Spleen (tissue), 11 donors: ENCODE data around the gene GUCA2B. TPM values are rescaled to one million over a fixed set of nuclear protein-coding genes. Genes with fewer than 3 reads are reported as not detected.

Experiments used
- DNase-seq: peaks from one replicate; pipeline ENCODE4 v3.0.0-alpha.2; 2020
- H3K27ac ChIP-seq, 8 donors: fragments of 200-600 bp; sonication (generic) in 7 of 8; 1 replicate in 4 of 8; 2 replicates in 4 of 8; pipeline versions ENCODE4 v1.5.0 to v1.8.0; 2016 to 2021; ENCODE audit warnings: inconsistent platforms in 4 of 8, mild to moderate bottlenecking in 4 of 8, moderate library complexity in 1 of 8
- H3K27me3 ChIP-seq, 7 donors: fragments of 200-600 bp; sonication (generic) in 6 of 7; replicated peaks in 1 of 7; 1 replicate in 4 of 7; 2 replicates in 3 of 7; pipeline versions ENCODE4 v1.5.0 to v1.8.0; 2016 to 2021; ENCODE audit warnings: inconsistent platforms in 3 of 7, mild to moderate bottlenecking in 1 of 7
- H3K36me3 ChIP-seq, 6 donors: fragments of 200-600 bp; sonication (generic) in 5 of 6; 1 replicate in 4 of 6; 2 replicates in 2 of 6; pipeline versions ENCODE4 v1.5.0 to v1.8.0; 2016 to 2021; ENCODE audit warnings: inconsistent platforms in 2 of 6
- H3K4me1 ChIP-seq, 6 donors: fragments of 200-600 bp; sonication (generic) in 5 of 6; 1 replicate in 3 of 6; 2 replicates in 3 of 6; pipeline versions ENCODE4 v1.5.0 to v1.8.0; 2016 to 2021; ENCODE audit warnings: inconsistent platforms in 3 of 6
- H3K4me3 ChIP-seq, 8 donors: fragments of 200-600 bp; sonication (generic) in 7 of 8; 1 replicate in 4 of 8; 2 replicates in 4 of 8; pipeline versions ENCODE4 v1.5.0 to v1.8.0; 2016 to 2021; ENCODE audit warnings: inconsistent platforms in 4 of 8, mild to moderate bottlenecking in 4 of 8, moderate library complexity in 2 of 8
- H3K9me3 ChIP-seq, 8 donors: fragments of 200-600 bp; sonication (generic) in 7 of 8; 1 replicate in 4 of 8; 2 replicates in 4 of 8; pipeline versions ENCODE4 v1.5.0 to v1.8.0; 2016 to 2021; ENCODE audit warnings: inconsistent platforms in 4 of 8
- CTCF ChIP-seq, 11 experiments: fragments of 200-600 bp in 7 of 11; fragments of 450-650 bp in 4 of 11; sonication (generic) in 4 of 11; IDR thresholded peaks in 8 of 11; conservative IDR thresholded peaks in 3 of 11; 1 replicate in 7 of 11; 2 replicates in 4 of 11; pipeline versions ENCODE4 v1.4.0 to v1.8.0; 2016 to 2021; ENCODE audit warnings: antibody characterized with exemption in 11 of 11, inconsistent platforms in 4 of 11, mild to moderate bottlenecking in 1 of 11
- POLR2A ChIP-seq, 3 donors: fragments of 450-650 bp; IDR thresholded peaks; one replicate each; pipeline ENCODE4 v1.5.1; 2017; ENCODE audit warnings: antibody characterized with exemption in 3 of 3, mild to moderate bottlenecking in 1 of 3
- POLR2AphosphoS5 ChIP-seq, 3 donors: sonication (generic); formaldehyde crosslinking; IDR thresholded peaks; one replicate each; pipeline ENCODE4 v1.5.1; 2017; ENCODE audit warnings: antibody characterized with exemption in 3 of 3
- WGBS, 5 donors: extraction: QIAGEN DNeasy Blood & Tissue Kit in 3 of 5; methylation state at CpG; one replicate each; pipeline versions ENCODE4 v1.1.5 to v1.1.7; 2013 to 2018; 5-methylcytosine and 5-hydroxymethylcytosine counted together
- intact Hi-C: fragments of 100-400 bp; cut with DNase I; formaldehyde crosslinking; loops from one replicate; pipeline ENCODE4 v1.15.0; 2023; ENCODE audit warnings: low total_unique reads
- polyA plus RNA-seq, 3 donors: library from polyadenylated mRNA; stranded (reverse); fragments of 200-250 nt; gene quantifications; one replicate each; pipeline ENCODE4 v1.2.1, GENCODE V29; 2013
- total RNA-seq, 7 donors: library from RNA; depleted of rRNA in 3 of 7; stranded (reverse); fragments of >200 nt in 3 of 7; fragmentation: NEBNext Ultra II Directional in 4 of 7; extraction: Animal tissue kit (Norgen Biotek cat#: 25700) in 4 of 7; gene quantifications; one replicate each; pipeline versions ENCODE4 v1.1.0 to v1.2.1, GENCODE V29; 2016 to 2021
- donor health status: healthy with polysubstance abuse.
- donor health status: DM: no; HTN: no; CAD: no; lungs with moderate emphysema.
- donor health status: DM: no; HTN: no; CAD: no.
- donor health status: Bipolar disorder and iron deficiency.
- donor health status: healthy.
- donor health status: DM: no; HTN: no; CAD: no.
- donor health status: DM: yes; HTN: yes; CAD: no.

Gene GUCA2B
- total and polyA plus RNA-seq, 10 donors, result not detected

GRCh38 chr1:42157667-42158066, 4.5 kb downstream of the GUCA2B start:
- no peaks in the 10 kb centered on the region for H3K36me3 ChIP-seq
- WGBS, 5 donors, result 30 to 49% (median 37%) methylated on average over 7 of the region's 7 CpGs

GRCh38 chr1:42158189-42158588, 5.0 kb downstream of the GUCA2B start:
- H3K9me3 ChIP-seq, result peaks cover 0 to 16% (median 14%) of the 10 kb centered on the region in 8 donors
- TF ChIP-seq POLR2AphosphoS5 (IDR thresholded peaks at IDR 0.05), result no peak
- no peak for TF ChIP-seq POLR2A (IDR thresholded peaks at IDR 0.05)
- no peak for TF ChIP-seq CTCF (IDR thresholded peaks at IDR 0.05 in 8 of 11, conservative IDR thresholded peaks at IDR 0.05 in 3 of 11)
- intact Hi-C loops, result no loop called here
- peaks cover 0 to 7% (median 0%) of the 10 kb centered on the region in 7 donors for H3K27me3 ChIP-seq
- no peaks in the 10 kb centered on the region for H3K36me3 ChIP-seq
- DNase-seq, result no peak
- no peak overlapping the region for H3K27ac ChIP-seq
- no peak overlapping the region for H3K4me3 ChIP-seq
- H3K4me1 ChIP-seq, result peaks cover 0 to 19% (median 2%) of the 10 kb centered on the region in 6 donors
- WGBS, 5 donors, result 72 to 89% (median 86%) methylated on average over 2 of the region's 2 CpGs

More at GRCh38 chr1:42157667-42158066, 4.5 kb downstream of the GUCA2B start:
- Histone ChIP-seq H3K27ac (no peak overlapping the region), H3K9me3 (peaks cover 0 to 16% (median 14%) of the 10 kb centered on the region in 8 donors), H3K4me3 (no peak overlapping the region), H3K27me3 (peaks cover 0 to 7% (median 0%) of the 10 kb centered on the region in 7 donors), H3K4me1 (peaks cover 0 to 15% (median 2%) of the 10 kb centered on the region in 6 donors)
- TF ChIP-seq POLR2AphosphoS5 (IDR thresholded peaks at IDR 0.05) (no peak), POLR2A (IDR thresholded peaks at IDR 0.05) (no peak), CTCF (IDR thresholded peaks at IDR 0.05 in 8 of 11, conservative IDR thresholded peaks at IDR 0.05 in 3 of 11) (no peak)
- intact Hi-C loops, result no loop called here
- DNase-seq, result no peak

- Histone ChIP-seq H3K4me3 (no peak overlapping the region), H3K4me1 (peaks cover 0 to 47% (median 19%) of the 10 kb centered on the region in 6 donors), H3K27me3 (peaks cover 0 to 11% (median 0%) of the 10 kb centered on the region in 7 donors), H3K9me3 (peaks cover 0 to 16% (median 14%) of the 10 kb centered on the region in 8 donors), H3K36me3 (no peaks in the 10 kb centered on the region), H3K27ac (peak overlapping the region; percentile 9 to 77 (median 70))
- DNase-seq, result no peak
- WGBS, 5 donors, result 53 to 68% (median 58%) methylated on average over 5 of the region's 5 CpGs
- no peak for TF ChIP-seq CTCF (IDR thresholded peaks at IDR 0.05 in 8 of 11, conservative IDR thresholded peaks at IDR 0.05 in 3 of 11)
- peak in 1 of 3 donors; percentile 16 for TF ChIP-seq POLR2AphosphoS5 (IDR thresholded peaks at IDR 0.05)
- intact Hi-C loops, result no loop called here
Observed at GRCh38 chr1:42162181-42162580, 9.0 kb downstream of the GUCA2B start.

- Histone ChIP-seq H3K27ac (peak overlapping the region in 6 of 8 donors; percentile 20 to 77 (median 74)), H3K27me3 (peaks cover 0 to 11% (median 0%) of the 10 kb centered on the region in 7 donors), H3K4me3 (no peak overlapping the region), H3K36me3 (no peaks in the 10 kb centered on the region), H3K9me3 (peaks cover 0 to 16% (median 14%) of the 10 kb centered on the region in 8 donors), H3K4me1 (peaks cover 0 to 51% (median 20%) of the 10 kb centered on the region in 6 donors)
- no peak for DNase-seq
- intact Hi-C loops, result no loop called here
- 71 to 82% (median 75%) methylated on average over 2 of the region's 2 CpGs for WGBS, 5 donors
- TF ChIP-seq CTCF (IDR thresholded peaks at IDR 0.05 in 8 of 11, conservative IDR thresholded peaks at IDR 0.05 in 3 of 11) (no peak), POLR2A (IDR thresholded peaks at IDR 0.05) (no peak), POLR2AphosphoS5 (IDR thresholded peaks at IDR 0.05) (no peak)
Observed at GRCh38 chr1:42163114-42163513, 9.9 kb downstream of the GUCA2B start.
